Measurements from ENCODE around the gene SGCA. TPM values are rescaled to one million over a fixed set of nuclear protein-coding genes. Genes with fewer than 3 reads are reported as not detected.
A peak's percentile ranks its signal among the peaks of the same experiment; 100 is the strongest.

SGCA gene
- total and polyA plus RNA-seq, 12 donors = 0.28 to 5.5 (median 1.6) TPM; not detected in 4

DNA sequence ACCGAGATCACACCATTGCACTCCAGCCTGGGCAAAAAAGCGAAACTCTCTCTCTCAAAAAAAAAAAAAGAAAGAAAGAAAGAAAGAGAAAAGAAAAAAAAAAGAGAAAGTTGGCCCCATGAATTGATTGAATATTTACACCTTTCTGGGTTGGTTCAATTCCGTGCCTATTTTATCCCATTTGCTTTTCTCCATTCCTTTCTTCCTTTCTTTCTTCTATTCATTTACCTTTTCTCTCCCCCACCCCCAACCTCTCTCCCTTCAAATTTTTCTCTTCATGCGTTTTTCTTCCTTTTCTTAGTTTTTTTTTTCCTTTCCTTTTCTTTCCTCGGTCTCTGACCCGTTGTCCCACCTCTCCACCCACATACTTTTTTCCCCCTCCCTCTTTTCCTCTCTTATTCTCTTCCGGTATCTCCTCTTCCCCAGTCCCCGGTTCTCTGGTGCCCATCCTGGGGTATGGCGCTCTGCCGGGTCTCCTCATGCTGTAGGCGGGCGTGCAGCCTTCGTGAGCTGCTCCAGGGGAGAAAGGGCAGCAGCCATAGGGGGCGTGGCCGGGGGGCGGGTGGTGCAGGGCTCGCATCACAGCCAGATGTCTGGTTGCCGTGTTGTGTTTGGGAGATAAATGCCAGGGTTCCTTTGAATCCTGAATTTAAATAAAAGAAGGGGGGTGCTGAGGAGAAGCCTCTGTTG, 40.9 kb downstream of the SGCA start:
- no peak overlapping the region for H3K4me3 ChIP-seq

DNA sequence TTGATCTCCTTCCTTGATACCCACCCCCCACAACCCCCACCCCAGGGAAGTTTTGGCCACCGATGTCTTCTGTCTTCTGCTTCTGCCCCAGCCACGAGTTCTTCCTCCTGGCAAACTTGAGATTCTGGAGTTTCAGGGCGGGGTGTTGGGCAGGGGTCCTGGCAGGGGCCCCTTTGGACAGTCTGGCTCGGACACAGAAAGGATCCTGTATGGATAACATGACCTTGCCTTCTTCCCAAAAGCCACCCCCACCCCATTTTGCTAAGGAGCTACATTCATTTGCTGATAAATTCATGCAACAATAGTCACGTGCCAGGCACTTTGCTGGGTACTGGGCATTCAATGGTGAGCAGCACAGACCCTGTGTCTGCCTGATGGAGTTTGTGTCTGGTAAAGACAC, 41.5 kb downstream of the SGCA start:
- no peaks in the 10 kb centered on the region for H3K36me3 ChIP-seq (replicated peaks in 1 of 2)
- peaks cover 7% of the 10 kb centered on the region for H3K27me3 ChIP-seq
- TF ChIP-seq POLR2A (IDR thresholded peaks at IDR 0.05) = no peak
- TF ChIP-seq, protein P1, sequence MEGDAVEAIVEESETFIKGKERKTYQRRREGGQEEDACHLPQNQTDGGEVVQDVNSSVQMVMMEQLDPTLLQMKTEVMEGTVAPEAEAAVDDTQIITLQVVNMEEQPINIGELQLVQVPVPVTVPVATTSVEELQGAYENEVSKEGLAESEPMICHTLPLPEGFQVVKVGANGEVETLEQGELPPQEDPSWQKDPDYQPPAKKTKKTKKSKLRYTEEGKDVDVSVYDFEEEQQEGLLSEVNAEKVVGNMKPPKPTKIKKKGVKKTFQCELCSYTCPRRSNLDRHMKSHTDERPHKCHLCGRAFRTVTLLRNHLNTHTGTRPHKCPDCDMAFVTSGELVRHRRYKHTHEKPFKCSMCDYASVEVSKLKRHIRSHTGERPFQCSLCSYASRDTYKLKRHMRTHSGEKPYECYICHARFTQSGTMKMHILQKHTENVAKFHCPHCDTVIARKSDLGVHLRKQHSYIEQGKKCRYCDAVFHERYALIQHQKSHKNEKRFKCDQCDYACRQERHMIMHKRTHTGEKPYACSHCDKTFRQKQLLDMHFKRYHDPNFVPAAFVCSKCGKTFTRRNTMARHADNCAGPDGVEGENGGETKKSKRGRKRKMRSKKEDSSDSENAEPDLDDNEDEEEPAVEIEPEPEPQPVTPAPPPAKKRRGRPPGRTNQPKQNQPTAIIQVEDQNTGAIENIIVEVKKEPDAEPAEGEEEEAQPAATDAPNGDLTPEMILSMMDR (IDR thresholded peaks at IDR 0.05) = no peak
- intact Hi-C loops (cut with DNase I) = no loop called here
- H3K4me3 ChIP-seq = no peak overlapping the region
- H3K27ac ChIP-seq = peak overlapping the region in 2 of 5 donors; percentile 5 to 63
- H3K4me1 ChIP-seq (replicated peaks in 1 of 2) = peaks cover 0 to 9% of the 10 kb centered on the region in 2 donors
- H3K9me3 ChIP-seq (replicated peaks in 1 of 3) = no peaks in the 10 kb centered on the region
- WGBS, 4 donors = 43 to 58% (median 52%) methylated on average over 3 to 5 of the region's 5 CpGs
- DNase-seq = no peak

More for the DNA sequence above, 40.9 kb downstream of the SGCA start:
- 19 to 22% (median 21%) methylated on average over 18 of the region's 18 CpGs for WGBS, 4 donors
- no peaks in the 10 kb centered on the region for H3K36me3 ChIP-seq (replicated peaks in 1 of 2)
- peaks cover 9% of the 10 kb centered on the region for H3K27me3 ChIP-seq
- intact Hi-C loops (cut with DNase I) = no loop called here
- peak overlapping the region in 2 of 5 donors; percentile 5 to 63 for H3K27ac ChIP-seq
- H3K4me1 ChIP-seq (replicated peaks in 1 of 2) = peaks cover 0 to 9% of the 10 kb centered on the region in 2 donors
- TF ChIP-seq, protein P1 (IDR thresholded peaks at IDR 0.05) = no peak
- no peak for TF ChIP-seq POLR2A (IDR thresholded peaks at IDR 0.05)
- no peak for DNase-seq
- no peaks in the 10 kb centered on the region for H3K9me3 ChIP-seq (replicated peaks in 1 of 3)

DNA sequence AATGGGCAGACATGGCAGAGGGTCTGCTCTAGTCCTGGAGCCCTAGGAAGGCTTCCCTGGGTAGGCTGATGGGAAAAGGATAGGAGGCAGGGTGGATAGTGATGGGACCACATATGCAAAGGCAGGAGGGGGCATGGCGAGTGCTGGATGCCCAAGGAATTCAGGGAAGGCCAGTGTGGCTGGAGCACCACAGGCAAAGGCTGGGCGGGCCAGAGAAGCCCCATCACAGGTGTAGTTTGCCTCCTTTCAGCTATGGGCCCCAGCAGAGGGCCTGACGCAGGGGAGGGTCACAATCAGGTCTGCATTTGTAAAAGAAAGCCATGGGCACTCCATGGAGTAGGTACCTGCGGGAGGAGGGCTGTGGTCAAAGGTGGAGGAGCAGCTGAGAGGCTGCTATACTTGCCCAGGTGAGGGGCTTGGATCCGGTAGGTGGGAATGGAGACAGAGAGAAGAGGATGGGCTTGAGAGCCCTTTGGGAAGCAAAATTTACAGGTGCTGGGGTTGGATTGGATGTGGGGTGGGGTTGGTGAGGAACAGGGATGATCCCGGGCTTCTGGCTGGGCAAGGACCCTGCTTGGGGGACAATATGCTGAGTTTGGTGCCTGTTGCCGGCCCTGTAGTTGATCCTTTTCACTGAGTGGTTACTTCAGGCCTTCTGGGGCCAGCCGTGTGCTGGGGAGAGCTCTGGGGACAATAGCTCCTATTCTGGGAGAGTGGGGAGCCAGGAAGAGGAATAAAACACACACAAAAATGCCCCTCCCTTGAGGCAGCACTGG, 42.2 kb downstream of the SGCA start:
- intact Hi-C loops (cut with DNase I) = no loop called here
- peaks cover 7% of the 10 kb centered on the region for H3K27me3 ChIP-seq
- no peak for DNase-seq
- H3K9me3 ChIP-seq (replicated peaks in 1 of 3) = no peaks in the 10 kb centered on the region
- H3K4me1 ChIP-seq (replicated peaks in 1 of 2) = peaks cover 0 to 9% of the 10 kb centered on the region in 2 donors
- H3K4me3 ChIP-seq = no peak overlapping the region
- WGBS, 4 donors = 79 to 88% (median 85%) methylated on average over 8 of the region's 8 CpGs
- peak overlapping the region in 1 of 5 donors; percentile 95 for H3K27ac ChIP-seq
- no peaks in the 10 kb centered on the region for H3K36me3 ChIP-seq (replicated peaks in 1 of 2)
- TF ChIP-seq, protein P1 (IDR thresholded peaks at IDR 0.05) = no peak
- TF ChIP-seq POLR2A (IDR thresholded peaks at IDR 0.05) = no peak

DNA sequence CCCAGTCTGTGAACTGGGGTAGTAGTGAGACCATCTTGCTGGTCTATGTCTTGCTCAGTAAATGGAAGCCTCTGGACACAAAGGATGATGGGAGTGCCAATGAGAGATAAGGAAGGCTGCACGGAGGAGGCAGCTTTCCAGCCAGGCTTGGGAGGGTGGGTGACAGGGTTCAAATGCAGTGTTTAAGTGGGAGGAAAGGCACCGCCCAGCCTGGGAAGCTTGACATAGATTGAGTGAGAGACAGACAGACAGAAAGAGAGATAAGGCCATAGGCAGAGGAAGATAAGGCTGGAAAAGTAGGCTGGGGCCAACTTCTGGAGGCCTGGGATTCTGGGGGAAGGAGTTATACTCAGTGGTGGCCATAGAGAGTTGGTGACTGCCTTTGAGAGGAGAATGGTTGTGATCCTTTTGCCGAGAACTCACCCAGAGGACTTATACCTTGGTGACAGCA, 42.8 kb downstream of the SGCA start:
- TF ChIP-seq POLR2A (IDR thresholded peaks at IDR 0.05) = no peak
- TF ChIP-seq, protein P1 (IDR thresholded peaks at IDR 0.05) = no peak
- Histone ChIP-seq H3K4me3 (no peak overlapping the region), H3K9me3 (replicated peaks in 1 of 3) (no peaks in the 10 kb centered on the region), H3K27me3 (peaks cover 7% of the 10 kb centered on the region), H3K27ac (peak overlapping the region in 2 of 5 donors; percentile 63 to 95), H3K4me1 (replicated peaks in 1 of 2) (peaks cover 0 to 9% of the 10 kb centered on the region in 2 donors), H3K36me3 (replicated peaks in 1 of 2) (no peaks in the 10 kb centered on the region)
- 80 to 86% (median 80%) methylated on average over 3 of the region's 3 CpGs for WGBS, 4 donors
- intact Hi-C loops (cut with DNase I) = no loop called here
- DNase-seq = no peak
